ENCODE results near the gene TMEM245.
"Not testable (repeated sequence)": the region's sequence is repeated elsewhere in the genome, so short reads cannot be mapped to it uniquely, and the experiment has no call there.

TMEM245 gene

GRCh38 chr9:109150925-109151545 is 31.3 kb upstream of the TMEM245 start:
- Histone ChIP-seq H2AFZ (ENCODE audit: low read depth, low read length) (no peak overlapping the region), H3K36me3 (ENCODE audit: insufficient read depth, low read length) (no peaks in the 10 kb centered on the region), H3K9me3 (ENCODE audit: low read length) (peaks cover 2% of the 10 kb centered on the region), H3K4me1 (ENCODE audit: insufficient read depth, low read length) (no peaks in the 10 kb centered on the region), H3K27me3 (ENCODE audit: insufficient read depth, low read length) (no peaks in the 10 kb centered on the region), H3K4me3 (ENCODE audit: low read length) (no peak overlapping the region)

- Histone ChIP-seq H2AFZ (ENCODE audit: low read depth, low read length) (no peak overlapping the region), H3K4me3 (ENCODE audit: low read length) (no peak overlapping the region), H3K9me3 (ENCODE audit: low read length) (peaks cover 2% of the 10 kb centered on the region), H3K4me1 (ENCODE audit: insufficient read depth, low read length) (no peaks in the 10 kb centered on the region), H3K27me3 (ENCODE audit: insufficient read depth, low read length) (no peaks in the 10 kb centered on the region), H3K36me3 (ENCODE audit: insufficient read depth, low read length) (no peaks in the 10 kb centered on the region)
Measured at GRCh38 chr9:109149722-109150121, 30.0 kb upstream of the TMEM245 start.

GRCh38 chr9:109149089-109149488 is 29.3 kb upstream of the TMEM245 start:
- no peak overlapping the region for H2AFZ ChIP-seq (ENCODE audit: low read depth, low read length)
- no peaks in the 10 kb centered on the region for H3K4me1 ChIP-seq (ENCODE audit: insufficient read depth, low read length)
- H3K36me3 ChIP-seq (ENCODE audit: insufficient read depth, low read length) = no peaks in the 10 kb centered on the region
- peaks cover 2% of the 10 kb centered on the region for H3K9me3 ChIP-seq (ENCODE audit: low read length)
- H3K4me3 ChIP-seq (ENCODE audit: low read length) = no peak overlapping the region
- no peaks in the 10 kb centered on the region for H3K27me3 ChIP-seq (ENCODE audit: insufficient read depth, low read length)

- Histone ChIP-seq H3K4me3 (ENCODE audit: low read length) (no peak overlapping the region), H3K9me3 (ENCODE audit: low read length) (no peaks in the 10 kb centered on the region), H3K4me1 (ENCODE audit: insufficient read depth, low read length) (no peaks in the 10 kb centered on the region), H3K27me3 (ENCODE audit: insufficient read depth, low read length) (no peaks in the 10 kb centered on the region), H2AFZ (ENCODE audit: low read depth, low read length) (no peak overlapping the region), H3K36me3 (ENCODE audit: insufficient read depth, low read length) (no peaks in the 10 kb centered on the region)
Measured at GRCh38 chr9:109145051-109145450, 25.3 kb upstream of the TMEM245 start.

- Histone ChIP-seq H3K27me3 (ENCODE audit: insufficient read depth, low read length) (no peaks in the 10 kb centered on the region), H3K9me3 (ENCODE audit: low read length) (no peaks in the 10 kb centered on the region), H3K36me3 (ENCODE audit: insufficient read depth, low read length) (no peaks in the 10 kb centered on the region), H3K4me3 (ENCODE audit: low read length) (no peak overlapping the region), H3K4me1 (ENCODE audit: insufficient read depth, low read length) (no peaks in the 10 kb centered on the region), H2AFZ (ENCODE audit: low read depth, low read length) (no peak overlapping the region)
Measured at GRCh38 chr9:109143881-109144562, 24.3 kb upstream of the TMEM245 start.

GRCh38 chr9:109141375-109141774 is 21.6 kb upstream of the TMEM245 start:
- Histone ChIP-seq H3K27me3 (ENCODE audit: insufficient read depth, low read length) (no peaks in the 10 kb centered on the region), H2AFZ (ENCODE audit: low read depth, low read length) (no peak overlapping the region), H3K9me3 (ENCODE audit: low read length) (no peaks in the 10 kb centered on the region), H3K36me3 (ENCODE audit: insufficient read depth, low read length) (no peaks in the 10 kb centered on the region), H3K4me1 (ENCODE audit: insufficient read depth, low read length) (no peaks in the 10 kb centered on the region), H3K4me3 (ENCODE audit: low read length) (no peak overlapping the region)

- Histone ChIP-seq H3K9me3 (ENCODE audit: low read length) (no peaks in the 10 kb centered on the region), H3K4me1 (ENCODE audit: insufficient read depth, low read length) (no peaks in the 10 kb centered on the region), H3K27me3 (ENCODE audit: insufficient read depth, low read length) (no peaks in the 10 kb centered on the region), H3K36me3 (ENCODE audit: insufficient read depth, low read length) (no peaks in the 10 kb centered on the region), H2AFZ (ENCODE audit: low read depth, low read length) (no peak overlapping the region), H3K4me3 (ENCODE audit: low read length) (no peak overlapping the region)
Measured at GRCh38 chr9:109139851-109140250, 20.1 kb upstream of the TMEM245 start.

- Histone ChIP-seq H2AFZ (ENCODE audit: low read depth, low read length) (no peak overlapping the region), H3K27me3 (ENCODE audit: insufficient read depth, low read length) (no peaks in the 10 kb centered on the region), H3K4me3 (ENCODE audit: low read length) (no peak overlapping the region)
Measured at GRCh38 chr9:109138421-109138820, 18.7 kb upstream of the TMEM245 start.

GRCh38 chr9:109134167-109134578 is 14.4 kb upstream of the TMEM245 start:
- Histone ChIP-seq H3K27me3 (ENCODE audit: insufficient read depth, low read length) (no peaks in the 10 kb centered on the region), H2AFZ (ENCODE audit: low read depth, low read length) (no peak overlapping the region), H3K4me1 (ENCODE audit: insufficient read depth, low read length) (no peaks in the 10 kb centered on the region), H3K4me3 (ENCODE audit: low read length) (no peak overlapping the region), H3K36me3 (ENCODE audit: insufficient read depth, low read length) (no peaks in the 10 kb centered on the region), H3K9me3 (ENCODE audit: low read length) (no peaks in the 10 kb centered on the region)

More at GRCh38 chr9:109138421-109138820, 18.7 kb upstream of the TMEM245 start:
- Histone ChIP-seq H3K36me3 (ENCODE audit: insufficient read depth, low read length) (no peaks in the 10 kb centered on the region), H3K9me3 (ENCODE audit: low read length) (no peaks in the 10 kb centered on the region), H3K4me1 (ENCODE audit: insufficient read depth, low read length) (no peaks in the 10 kb centered on the region)

GRCh38 chr9:109133533-109133932 is 13.8 kb upstream of the TMEM245 start:
- Histone ChIP-seq H3K4me3 (ENCODE audit: low read length) (no peak overlapping the region), H2AFZ (ENCODE audit: low read depth, low read length) (no peak overlapping the region), H3K4me1 (ENCODE audit: insufficient read depth, low read length) (no peaks in the 10 kb centered on the region), H3K27me3 (ENCODE audit: insufficient read depth, low read length) (no peaks in the 10 kb centered on the region), H3K9me3 (ENCODE audit: low read length) (no peaks in the 10 kb centered on the region), H3K36me3 (ENCODE audit: insufficient read depth, low read length) (no peaks in the 10 kb centered on the region)

GRCh38 chr9:109132567-109133021 is 12.8 kb upstream of the TMEM245 start:
- H3K4me3 ChIP-seq (ENCODE audit: low read length) = no peak overlapping the region
- H3K27me3 ChIP-seq (ENCODE audit: insufficient read depth, low read length) = no peaks in the 10 kb centered on the region
- no peaks in the 10 kb centered on the region for H3K4me1 ChIP-seq (ENCODE audit: insufficient read depth, low read length)

GRCh38 chr9:109129470-109130197 is 9.9 kb upstream of the TMEM245 start:
- Histone ChIP-seq H3K9me3 (ENCODE audit: low read length) (no peaks in the 10 kb centered on the region), H2AFZ (ENCODE audit: low read depth, low read length) (no peak overlapping the region), H3K4me1 (ENCODE audit: insufficient read depth, low read length) (no peaks in the 10 kb centered on the region), H3K36me3 (ENCODE audit: insufficient read depth, low read length) (no peaks in the 10 kb centered on the region), H3K4me3 (ENCODE audit: low read length) (no peak overlapping the region), H3K27me3 (ENCODE audit: insufficient read depth, low read length) (no peaks in the 10 kb centered on the region)

More at GRCh38 chr9:109132567-109133021, 12.8 kb upstream of the TMEM245 start:
- H3K9me3 ChIP-seq (ENCODE audit: low read length) = no peaks in the 10 kb centered on the region
- no peak overlapping the region for H2AFZ ChIP-seq (ENCODE audit: low read depth, low read length)
- no peaks in the 10 kb centered on the region for H3K36me3 ChIP-seq (ENCODE audit: insufficient read depth, low read length)

- not testable (repeated sequence) for H3K4me3 ChIP-seq (ENCODE audit: low read length); H3K9me3 ChIP-seq (ENCODE audit: low read length); H3K4me1 ChIP-seq (ENCODE audit: insufficient read depth, low read length); H3K36me3 ChIP-seq (ENCODE audit: insufficient read depth, low read length); H3K27me3 ChIP-seq (ENCODE audit: insufficient read depth, low read length); H2AFZ ChIP-seq (ENCODE audit: low read depth, low read length)
Measured at GRCh38 chr9:109126671-109127070, 6.9 kb upstream of the TMEM245 start.

All from neuron (in vitro differentiated cells).